Epidermal melanocyte (primary cell): Measurements from ENCODE around the gene FAM161B.
"Not testable (repeated sequence)": the region's sequence is repeated elsewhere in the genome, so short reads cannot be mapped to it uniquely, and the experiment has no call there.

Source experiments
- DNase-seq: peaks from one replicate; pipeline ENCODE4 v3.0.0; 2011; ENCODE audit warnings: low spot score; ENCODE audit not compliant: insufficient read length

FAM161B gene

GRCh38 chr14:73943083-73943482, 6.8 kb downstream of the FAM161B start:
- DNase-seq, result peak; percentile 29

DNA sequence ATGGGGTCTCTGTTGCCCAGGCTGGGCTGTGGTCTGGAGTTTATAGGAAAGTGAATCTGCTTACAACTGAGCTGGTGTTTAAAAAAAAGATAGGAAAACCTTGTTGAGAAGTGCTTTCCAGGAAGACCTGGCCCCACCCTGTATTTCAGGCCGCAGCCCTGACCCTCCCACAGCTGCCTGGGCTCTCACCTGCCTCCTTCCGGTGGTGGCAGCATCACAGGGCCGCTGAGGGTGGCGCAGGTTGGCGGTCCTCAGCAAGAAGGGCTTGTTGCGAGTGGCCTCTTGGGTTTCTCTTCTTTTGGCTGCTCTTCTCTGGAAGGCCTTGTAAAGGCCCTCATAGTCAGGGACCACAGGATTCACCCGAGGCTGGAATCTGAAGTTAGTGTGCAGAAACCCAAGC, 7.7 kb downstream of the FAM161B start:
- no peak for DNase-seq

GRCh38 chr14:73937012-73937411, 12.9 kb downstream of the FAM161B start:
- no peak for DNase-seq

DNA sequence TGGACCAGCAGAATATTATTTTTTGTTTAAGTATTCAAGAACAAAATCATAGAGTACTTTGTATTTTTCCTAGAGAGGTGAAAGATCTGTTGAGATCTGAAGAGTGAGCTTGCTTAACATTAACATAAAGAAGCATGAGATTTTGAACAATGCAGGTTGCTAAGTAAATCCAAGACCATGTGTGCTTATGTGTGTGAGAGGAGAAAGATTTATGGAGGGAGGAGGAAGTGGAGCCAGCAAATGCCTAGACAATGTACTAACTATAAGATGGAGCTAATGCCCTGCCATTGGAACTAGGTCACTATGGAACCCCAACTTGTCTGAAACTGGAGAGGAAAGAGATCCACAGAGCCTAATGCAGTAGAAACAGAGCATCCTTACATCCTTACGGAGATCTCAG, 13.3 kb downstream of the FAM161B start:
- DNase-seq, result no peak

DNA sequence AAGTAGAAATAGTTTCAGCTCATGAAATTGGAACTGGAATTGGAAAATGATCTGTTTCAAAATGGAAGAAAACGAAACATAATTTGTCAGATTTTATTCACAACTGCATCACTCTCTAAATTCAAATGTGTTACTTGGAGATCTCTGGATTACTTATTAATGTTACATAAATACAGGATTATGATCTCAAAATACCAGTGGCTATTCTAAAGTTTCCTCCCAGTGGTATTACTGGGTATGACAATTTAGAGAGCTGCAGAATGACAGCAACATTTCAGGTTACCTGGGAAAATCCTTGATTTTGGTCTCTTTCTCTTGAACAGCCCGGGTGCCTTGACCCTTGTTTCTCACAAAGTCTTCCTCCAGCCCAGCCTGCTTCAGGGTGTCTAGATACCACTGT, 14.2 kb downstream of the FAM161B start:
- DNase-seq, result peak; percentile 31

DNA sequence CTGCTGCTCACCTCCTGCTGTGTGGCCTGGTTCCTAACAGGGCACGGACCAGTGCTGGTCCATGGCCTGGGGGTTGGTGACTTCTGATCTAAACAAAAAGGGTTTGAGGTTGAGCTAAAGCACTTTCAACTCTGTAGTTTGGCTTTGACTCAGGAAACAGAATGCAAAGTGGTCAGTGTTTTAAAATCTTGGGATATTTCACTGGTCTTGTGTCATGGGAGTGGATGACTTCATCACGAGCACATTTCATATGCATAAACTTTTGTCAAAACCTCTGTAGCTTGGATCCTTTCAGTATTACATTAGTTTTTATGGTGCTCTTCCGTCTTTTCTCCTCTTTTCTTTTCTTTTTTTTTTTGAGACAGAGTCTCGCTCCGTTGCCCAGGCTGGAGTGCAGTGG, 25.6 kb downstream of the FAM161B start:
- no peak for DNase-seq

DNA sequence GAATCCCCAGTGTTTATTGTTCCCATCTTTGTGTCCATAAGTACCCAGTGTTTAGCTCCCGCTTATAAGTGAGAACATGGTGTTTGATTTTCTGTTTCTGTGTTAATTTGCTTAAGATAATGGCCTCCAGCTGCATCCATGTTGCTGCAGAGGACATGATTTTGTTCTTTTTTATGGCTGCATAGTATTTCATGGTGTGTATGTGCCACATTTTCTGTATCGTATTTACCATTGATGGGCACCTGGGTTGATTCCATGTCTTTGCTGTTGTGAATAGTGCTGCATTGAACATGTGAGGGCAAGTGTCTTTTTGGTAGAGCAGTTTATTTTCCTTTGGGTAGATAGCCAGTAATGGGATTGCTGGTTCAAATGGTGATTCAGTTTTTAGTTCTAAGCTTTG, 30.4 kb downstream of the FAM161B start:
- DNase-seq, result not testable (repeated sequence)

DNA sequence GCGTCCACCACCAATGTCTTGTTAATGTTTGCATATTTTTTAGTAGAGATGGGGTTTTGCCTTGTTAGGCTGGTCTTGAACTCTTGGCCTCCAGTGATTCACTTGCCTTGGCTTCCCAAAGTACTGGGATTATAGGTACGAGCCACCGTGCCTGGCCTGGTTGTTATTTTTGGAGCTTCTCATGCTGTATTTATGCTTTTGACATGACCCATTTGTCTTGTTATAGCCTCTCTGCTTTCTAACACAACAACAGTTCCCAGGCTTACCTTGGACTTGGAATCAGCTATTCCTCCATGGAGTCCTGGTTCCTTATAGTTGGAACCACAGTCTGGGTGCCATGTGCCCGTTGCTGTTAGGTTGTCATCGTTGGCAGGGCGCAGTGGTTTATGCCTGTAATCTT, 33.6 kb downstream of the FAM161B start:
- no peak for DNase-seq

GRCh38 chr14:73913256-73913655, 36.6 kb downstream of the FAM161B start:
- no peak for DNase-seq

- DNase-seq, result no peak
Measured at GRCh38 chr14:73909681-73910080, 40.2 kb downstream of the FAM161B start.

DNA sequence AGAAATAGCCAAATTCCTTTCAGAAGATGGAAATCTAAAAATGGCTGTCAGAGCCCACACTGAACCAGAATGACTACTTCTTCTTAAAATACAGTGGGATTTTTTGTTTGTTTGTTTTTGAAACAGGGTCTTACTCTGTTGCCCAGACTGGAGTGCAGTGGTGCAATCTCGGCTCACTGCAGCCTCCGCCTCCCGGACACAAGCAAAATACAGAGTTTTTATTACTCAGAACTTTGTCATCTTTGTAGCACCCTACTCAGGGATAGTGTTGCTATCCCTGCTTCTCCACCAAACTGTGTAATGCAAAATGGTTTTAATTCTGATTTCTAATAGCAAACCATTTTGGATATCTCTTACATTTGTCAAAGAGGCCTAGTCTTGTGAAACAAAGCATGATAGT, 46.9 kb downstream of the FAM161B start:
- no peak for DNase-seq

DNA sequence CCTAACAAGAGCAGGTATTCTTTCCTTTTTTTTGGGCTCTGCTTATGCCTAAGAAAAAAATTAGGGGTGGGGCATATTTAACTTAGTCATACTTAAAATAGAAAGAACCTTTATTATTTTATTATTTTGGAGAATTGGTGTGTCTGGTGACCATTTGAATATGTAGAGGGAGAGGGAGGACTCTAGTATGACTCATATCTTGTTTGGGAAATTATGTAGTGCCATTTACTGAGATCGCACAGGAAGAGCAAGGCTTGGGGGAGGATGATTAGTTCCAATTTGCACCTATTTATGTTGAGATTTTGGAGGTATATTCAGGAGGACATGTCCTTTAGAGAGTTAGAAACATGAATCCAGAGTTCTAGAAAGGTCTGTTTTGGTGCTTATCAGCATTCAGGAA, 53.4 kb downstream of the FAM161B start:
- DNase-seq, result no peak

DNA sequence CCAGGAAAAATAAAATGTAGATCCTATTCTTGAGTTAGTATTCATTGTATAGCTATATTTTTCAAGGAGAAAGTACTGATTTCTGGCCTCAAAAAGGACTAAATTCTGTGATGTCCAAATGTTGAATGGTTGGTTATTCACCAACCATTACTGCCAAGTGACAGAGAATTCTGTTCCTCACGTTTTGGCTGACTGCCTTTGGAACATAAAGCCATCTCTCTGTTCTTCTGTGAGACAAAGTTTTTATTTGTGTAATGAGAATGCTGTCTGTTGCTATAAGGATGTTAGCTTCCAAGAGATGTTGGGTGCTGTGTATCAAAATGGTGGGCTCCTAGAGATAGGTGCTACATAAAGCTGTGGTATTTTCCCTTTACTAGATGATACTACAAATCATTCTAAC, 54.0 kb downstream of the FAM161B start:
- DNase-seq, result no peak

- not testable (repeated sequence) for DNase-seq
Measured at GRCh38 chr14:73894180-73894687, 55.7 kb downstream of the FAM161B start.

DNA sequence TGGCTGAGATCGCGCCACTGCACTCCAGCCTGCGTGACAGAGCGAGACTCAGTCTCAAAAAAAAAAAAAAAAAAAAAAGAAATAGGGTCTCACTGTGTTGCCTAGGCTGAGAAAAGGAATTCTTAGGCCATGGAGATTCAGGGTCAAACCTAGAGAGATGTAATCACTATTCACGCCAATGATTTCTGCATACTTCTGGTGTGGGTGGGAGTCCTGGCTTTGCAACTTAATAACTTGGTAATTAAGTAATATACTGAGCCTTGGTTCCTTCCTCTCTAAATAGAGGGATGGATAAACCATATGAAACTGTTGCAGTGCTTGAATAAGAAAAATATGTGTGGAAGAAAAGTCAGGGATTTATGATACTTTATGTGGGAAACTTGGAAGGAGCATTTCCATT, 60.5 kb downstream of the FAM161B start:
- DNase-seq, result no peak

DNA sequence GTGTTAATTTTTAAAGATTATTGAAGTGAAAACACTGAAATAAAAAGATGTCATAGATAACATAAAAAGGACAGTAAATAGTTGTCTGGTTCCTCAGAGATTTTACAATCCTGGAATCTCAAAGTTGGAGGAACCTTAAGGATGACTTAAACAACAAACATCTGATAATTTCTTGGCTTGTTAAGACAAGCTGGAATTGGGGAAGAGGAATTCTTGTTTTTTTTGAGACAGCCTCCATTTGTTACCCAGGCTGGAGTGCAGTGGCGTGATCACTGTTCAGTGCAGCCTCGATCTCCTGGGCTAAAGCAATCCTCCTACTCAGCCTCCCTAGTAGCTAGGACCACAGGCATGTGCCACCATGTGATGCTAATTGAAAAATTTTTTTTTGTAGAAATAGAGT, 60.9 kb downstream of the FAM161B start:
- DNase-seq, result no peak

GRCh38 chr14:73888460-73888725, 61.5 kb downstream of the FAM161B start:
- DNase-seq, result no peak

- DNase-seq, result no peak
Measured at GRCh38 chr14:73887694-73888459, 62.0 kb downstream of the FAM161B start.

DNA sequence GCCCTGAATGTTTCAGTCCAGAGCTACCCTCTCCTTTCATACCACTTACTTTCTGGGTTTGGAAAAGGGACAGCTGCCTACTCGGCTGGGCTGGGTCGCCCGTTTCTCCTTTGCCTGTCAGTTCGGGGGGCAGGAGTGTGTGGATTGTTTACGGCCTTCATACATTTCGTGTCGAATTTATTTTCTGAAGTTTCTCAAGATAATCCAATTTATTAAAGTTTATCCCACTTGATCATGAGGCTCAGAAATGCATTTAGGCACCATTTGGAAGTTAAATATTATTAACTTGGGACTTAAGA, 62.6 kb downstream of the FAM161B start:
- no peak for DNase-seq

GRCh38 chr14:73886449-73887317, 63.2 kb downstream of the FAM161B start, which contains the start of gene ZNF410:
Gene ZNF410 (plus strand): TSS chr14:73886859. CDS start chr14:73892176, 5,317 bp downstream.
- peak; percentile 74 for DNase-seq

DNA sequence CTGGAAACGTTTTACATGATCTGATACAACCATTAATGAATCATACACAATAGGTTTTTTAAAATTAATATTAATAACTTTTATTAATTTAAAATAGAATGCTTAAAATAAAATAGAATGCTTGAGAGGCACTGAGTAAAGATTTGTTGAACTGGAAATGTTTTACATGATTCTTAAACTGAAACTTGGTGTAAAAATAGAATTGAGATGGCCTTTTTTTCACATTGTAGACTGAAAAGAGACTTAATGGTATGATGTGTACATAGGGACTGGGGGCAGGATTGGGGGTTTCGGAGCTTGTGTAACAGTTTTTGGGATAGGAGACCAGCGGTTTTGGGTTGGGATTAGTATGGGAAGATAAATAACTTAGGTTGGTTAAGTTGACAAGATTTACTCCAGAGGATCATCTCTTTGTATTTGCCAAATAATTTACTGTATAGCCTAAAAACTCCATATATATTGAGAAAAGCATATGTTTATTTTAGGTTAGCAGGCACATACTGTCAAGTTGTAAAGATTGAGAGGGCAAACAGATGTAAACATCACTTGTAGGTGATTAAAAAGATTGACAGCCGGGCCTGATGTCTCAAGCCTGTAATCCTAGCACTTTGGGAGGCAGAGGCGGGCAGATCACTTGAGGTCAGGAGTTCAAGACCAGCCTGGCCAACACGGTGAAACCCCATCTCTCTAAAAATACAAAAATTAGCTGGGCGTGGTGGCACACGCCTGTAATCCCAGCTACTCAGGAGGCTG, 65.3 kb downstream of the FAM161B start:
- no peak for DNase-seq
